Effector CD8-positive, alpha-beta T cell (primary cell): ENCODE data around the gene ZBTB40.

Experiments
- DNase-seq: peaks from one replicate; lab custom pipeline; 2025; lab: John Stamatoyannopoulos, UW

Gene ZBTB40

DNA sequence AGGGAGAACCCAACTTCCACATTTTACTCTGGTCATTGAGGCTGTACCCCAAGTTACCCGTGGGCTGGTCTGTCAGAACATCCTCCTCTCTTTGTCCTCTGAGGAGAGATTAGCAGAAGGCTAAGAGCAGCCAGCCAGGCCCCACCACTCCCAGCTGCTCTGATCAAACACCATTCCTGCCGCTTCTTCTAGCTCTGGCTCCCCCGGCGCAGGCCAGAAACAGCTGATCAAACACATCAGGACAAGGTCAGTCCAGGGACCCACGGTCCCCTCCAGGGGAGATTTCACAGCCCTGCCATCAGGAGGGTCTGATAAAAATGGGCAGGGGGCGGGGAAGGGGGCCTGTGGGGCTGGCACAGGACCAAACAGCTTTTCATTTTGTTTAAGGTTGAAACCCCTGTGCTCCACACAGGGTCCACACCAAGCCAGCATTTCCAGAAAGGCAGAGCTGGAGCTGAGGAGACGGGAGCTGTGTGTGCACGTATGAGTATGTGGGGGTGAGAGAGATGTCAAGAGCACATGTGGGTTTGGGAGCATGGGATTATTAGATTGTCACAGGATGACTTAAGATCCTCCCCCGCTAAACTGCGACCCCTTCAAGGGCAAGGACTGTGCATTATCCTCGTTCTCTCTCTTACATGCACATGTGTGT, 81.7 kb downstream of the ZBTB40 start:
- no peak for DNase-seq

- no peak for DNase-seq
These were observed 83.3 kb downstream of the ZBTB40 start for GRCh38 chr1:22534951-22535350.

- DNase-seq, result no peak
These were observed 83.7 kb downstream of the ZBTB40 start for GRCh38 chr1:22535399-22535798.

GRCh38 chr1:22536506-22536905, 84.9 kb downstream of the ZBTB40 start:
- no peak for DNase-seq

DNA sequence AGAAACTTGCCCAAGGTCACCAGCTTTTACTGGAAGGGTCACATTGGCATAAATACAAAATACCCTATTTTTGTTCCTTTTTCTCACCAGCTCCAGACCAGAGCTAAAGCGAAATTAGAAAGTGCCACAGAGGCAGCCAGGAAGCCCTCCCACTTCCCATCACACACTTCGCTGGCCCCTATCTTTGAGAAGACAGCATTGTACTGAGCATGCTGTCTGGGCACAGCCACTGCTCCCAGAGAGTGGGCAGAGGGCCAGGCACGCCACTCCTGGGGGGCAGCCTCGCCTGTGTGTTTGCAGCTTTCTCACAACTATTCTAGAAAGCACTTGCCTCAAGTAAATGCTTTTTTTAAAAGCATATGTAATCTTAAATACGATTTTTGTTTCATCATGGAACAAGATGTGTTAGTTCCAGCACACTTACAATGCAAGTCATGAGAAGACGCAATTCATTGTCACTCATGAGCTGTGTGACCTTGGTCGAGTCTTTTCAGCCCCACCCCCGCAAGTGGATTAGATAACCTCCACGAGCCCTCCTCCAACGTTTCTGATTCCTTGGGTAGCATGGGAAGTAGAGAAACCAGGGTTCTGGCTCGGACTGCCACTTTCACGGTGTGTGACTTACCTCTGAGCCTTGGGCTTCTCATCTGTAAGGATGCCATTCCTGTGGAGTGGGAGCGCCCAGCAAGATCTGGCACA, 85.9 kb downstream of the ZBTB40 start:
- no peak for DNase-seq

GRCh38 chr1:22539510-22540118, 88.0 kb downstream of the ZBTB40 start:
- DNase-seq, result no peak

GRCh38 chr1:22540337-22540736, 88.7 kb downstream of the ZBTB40 start:
- no peak for DNase-seq

- no peak for DNase-seq
These were observed 91.2 kb downstream of the ZBTB40 start for GRCh38 chr1:22542886-22543285.

DNA sequence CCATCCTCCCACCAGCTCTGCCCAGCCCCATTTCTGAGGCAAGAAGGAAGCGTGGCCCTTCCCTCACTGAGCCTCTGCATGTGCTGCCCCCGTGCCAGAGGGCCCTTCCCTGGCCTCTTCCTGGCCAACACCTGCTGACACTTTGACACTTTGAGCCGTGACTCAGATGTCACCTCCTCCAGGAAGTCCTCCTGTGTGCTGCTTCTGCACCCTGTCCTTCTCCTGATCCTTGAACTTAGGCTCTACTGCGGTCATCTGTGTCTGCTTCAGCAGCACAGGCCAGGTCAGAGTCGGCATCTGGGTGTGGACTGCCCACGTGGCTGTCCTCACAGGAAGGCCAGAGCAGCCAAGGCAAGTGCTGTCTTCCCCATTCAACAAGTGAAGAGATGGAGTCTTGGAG, 92.0 kb downstream of the ZBTB40 start:
- DNase-seq, result no peak

DNA sequence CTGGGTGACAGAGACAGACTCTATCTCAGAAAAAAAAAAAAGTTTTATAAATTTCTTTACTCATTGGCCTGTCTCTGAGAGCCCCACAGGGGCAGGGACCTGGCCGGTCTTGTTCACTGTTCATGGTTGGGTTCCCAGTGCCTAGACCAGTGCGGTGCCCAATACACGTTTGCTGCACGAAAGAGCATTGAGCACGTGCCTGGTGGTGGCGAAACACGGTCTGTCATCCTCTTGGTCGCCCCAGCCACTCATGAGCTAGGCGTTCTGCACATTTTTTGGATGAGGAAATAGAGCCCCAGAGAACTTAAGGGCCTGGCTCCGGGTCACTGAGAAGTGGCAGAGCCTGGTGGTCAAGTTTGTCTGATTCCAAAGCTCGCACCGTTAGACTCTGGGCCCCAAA, 93.0 kb downstream of the ZBTB40 start:
- no peak for DNase-seq

GRCh38 chr1:22545141-22545540, 93.5 kb downstream of the ZBTB40 start:
- no peak for DNase-seq

DNA sequence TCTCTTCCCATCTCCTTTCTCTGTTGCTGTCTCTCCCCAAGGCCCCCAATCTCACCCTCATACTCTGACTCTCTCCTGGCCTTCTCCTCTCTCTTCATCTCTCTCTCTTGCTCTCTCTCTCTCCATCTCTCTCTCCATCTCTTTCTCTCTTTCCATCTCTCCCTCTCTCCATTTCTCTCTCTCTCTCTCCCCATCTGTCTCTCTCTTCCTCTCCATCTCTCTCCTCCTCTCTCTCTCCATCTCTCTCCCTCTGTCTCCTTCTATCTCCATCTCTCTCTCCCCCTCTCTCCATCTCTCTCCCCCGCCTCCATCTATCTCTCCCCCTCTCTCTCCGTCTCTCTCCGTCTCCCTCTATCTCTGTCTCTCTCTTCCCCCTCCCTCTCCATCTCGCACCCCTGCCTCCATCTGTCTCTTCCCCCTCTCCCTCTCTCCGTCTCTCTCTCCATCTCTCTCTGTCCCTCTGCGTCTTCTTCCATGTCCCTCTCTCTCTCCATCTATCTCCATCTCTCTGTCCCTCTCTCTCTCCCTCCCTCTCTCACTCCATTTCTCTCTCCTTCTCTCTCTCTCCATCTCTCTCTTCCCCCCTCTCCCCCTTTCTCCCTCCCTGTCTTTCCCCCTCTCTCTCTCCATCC, 95.7 kb downstream of the ZBTB40 start:
- no peak for DNase-seq

DNA sequence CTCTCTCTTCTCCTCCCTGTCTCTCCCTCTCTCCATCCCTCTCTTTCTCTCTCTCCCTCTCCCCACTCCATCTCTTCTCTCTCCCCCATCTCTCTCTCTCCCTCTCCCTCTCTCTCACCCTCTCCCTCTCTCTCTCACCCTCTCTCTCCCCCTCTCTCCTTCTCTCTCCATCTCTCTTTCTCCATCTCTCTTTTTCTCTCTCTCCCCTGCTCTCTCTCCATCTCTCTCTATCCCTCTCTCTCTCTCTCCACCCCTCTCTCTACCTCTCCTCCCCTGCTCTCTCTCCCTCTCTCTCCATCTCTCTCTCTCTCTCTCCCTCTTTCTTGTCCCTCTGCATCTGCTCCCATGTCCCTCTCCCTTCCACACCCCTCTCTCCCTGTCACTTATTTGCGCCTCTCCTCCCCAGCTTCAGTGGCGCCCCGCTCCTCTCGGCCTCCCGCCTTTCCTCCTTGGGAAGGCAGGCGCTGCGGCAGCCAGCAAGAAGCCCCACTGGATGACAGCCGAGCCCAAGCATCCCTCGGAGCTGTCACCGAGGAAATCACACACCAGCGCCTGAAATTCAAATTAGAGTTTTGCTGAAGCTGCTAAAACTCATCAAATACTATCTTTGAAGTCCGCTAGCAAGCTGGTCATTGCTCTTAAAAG, 96.3 kb downstream of the ZBTB40 start:
- no peak for DNase-seq

DNA sequence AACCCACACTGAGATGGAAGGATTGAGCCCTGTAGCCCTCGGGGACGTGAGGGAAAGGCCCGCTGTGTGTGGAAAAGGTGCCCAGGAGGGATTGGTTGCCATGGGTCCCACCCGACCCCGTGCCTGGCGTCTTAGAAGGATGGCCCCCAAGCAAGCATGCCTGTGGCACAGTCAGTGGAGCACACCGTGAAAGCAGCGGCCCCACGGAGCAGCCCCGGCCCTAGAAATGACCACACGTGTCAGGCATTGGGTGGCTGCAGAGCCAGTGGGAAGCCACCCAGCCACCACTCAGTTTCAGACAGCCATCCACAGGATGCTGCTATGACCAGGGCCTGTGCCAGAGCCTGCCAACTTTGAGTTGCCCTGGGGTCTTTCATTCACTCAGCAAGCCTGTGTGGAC, 98.4 kb downstream of the ZBTB40 start:
- no peak for DNase-seq

DNA sequence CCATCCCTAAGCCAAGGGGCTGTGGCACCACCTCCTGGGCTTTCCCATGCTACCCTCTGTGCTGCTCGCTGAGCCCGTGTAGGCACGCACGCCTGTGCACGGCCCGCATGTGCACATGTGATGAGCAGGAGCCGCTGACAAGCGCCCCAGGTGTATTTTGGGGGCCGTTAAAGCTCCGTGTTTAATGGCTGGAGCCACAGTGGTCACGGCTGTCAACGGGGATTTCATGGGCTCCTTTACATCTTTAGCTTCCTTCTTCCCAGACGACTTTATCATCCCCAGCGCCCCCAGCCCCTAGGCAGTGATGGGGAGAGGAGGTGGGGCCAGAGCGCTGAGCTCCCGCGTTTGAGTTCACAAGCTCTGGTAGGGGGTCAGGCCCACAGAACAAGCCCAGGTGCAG, 99.9 kb downstream of the ZBTB40 start:
- DNase-seq, result no peak

- no peak for DNase-seq
These were observed 100.4 kb downstream of the ZBTB40 start for GRCh38 chr1:22552021-22552420.

DNA sequence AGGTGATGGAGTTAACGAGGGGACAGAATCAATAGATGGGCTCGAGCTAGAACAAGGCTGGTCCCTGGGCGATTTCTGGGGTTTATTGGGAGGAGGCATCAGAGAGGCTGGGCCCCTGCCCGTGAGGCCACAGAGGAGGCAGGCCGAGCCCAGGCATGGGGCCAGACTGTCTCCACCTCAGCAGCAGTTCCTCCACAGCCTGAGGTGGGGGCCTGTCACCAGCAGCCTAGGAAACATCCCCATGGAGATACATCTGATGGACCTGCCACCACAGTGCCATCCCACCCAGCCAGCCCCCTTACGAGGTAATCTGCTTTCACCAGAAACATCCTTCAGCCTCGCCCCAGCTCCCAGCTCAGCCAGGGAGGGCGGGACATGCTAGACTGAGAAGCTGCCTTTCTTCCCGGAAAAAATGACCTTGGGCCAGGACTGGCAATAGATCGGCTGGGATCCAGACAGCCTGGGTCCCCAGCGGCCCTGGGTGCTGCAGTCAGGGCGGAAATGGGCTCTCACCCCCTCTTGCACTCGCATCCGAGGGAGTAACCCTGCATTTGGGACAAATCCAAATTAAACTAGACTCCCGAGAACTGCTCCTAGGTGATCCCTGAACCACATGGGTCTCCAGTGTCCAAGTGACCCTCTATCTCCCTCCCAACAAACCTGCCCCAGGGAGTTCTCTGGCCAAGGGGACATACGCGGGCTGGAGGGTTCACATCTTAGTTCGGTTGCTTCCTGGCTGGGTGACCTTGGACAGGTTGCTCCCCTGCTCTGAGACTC, 101.6 kb downstream of the ZBTB40 start:
- no peak for DNase-seq

DNA sequence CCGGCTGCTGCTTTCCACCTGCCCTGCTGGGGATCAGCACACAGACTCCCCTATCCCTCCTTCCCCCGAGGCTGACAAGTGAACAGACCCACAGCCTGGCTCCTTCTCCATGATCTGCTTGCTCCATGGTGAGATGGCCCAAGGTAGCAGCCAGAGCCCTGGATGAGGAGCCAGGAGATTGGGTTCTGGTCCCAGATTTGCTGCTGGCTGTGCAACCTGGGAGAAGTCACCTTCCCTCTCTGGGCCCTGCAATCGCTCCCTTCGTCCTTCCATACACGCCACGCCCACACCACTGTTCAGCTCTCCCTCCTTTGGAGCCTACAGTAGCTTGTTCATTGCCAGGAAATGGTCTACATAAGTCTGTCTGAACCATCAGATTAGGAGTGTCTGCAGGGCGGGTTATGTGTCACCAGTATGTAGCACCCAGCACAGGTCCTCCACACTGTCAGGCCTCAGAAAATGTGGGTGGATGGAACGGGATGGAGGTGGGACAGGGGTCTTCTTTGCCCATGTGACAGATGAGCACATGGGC, 102.4 kb downstream of the ZBTB40 start:
- no peak for DNase-seq

- DNase-seq, result no peak
These were observed 103.7 kb downstream of the ZBTB40 start for GRCh38 chr1:22555371-22555656.

GRCh38 chr1:22556391-22557104, 104.9 kb downstream of the ZBTB40 start:
- no peak for DNase-seq
